Hematopoietic multipotent progenitor cell treated with erythropoietin and hydrocortisone succinate and interleukin-3 and kit ligand, for 8 days (in vitro differentiated cells): ENCODE results near the gene TP63.

ENCODE experiments used
- DNase-seq: peaks from one replicate; pipeline ENCODE4 v3.0.0-alpha.2; 2015

Gene TP63

GRCh38 chr3:189786479-189787064, 155.4 kb downstream of the TP63 start:
- no peak for DNase-seq

- DNase-seq, result no peak
These were observed 156.0 kb downstream of the TP63 start for GRCh38 chr3:189787191-189787590.

GRCh38 chr3:189787632-189788031, 156.4 kb downstream of the TP63 start:
- no peak for DNase-seq

- no peak for DNase-seq
These were observed 158.2 kb downstream of the TP63 start for GRCh38 chr3:189789432-189789831.

- DNase-seq, result no peak
These were observed 159.5 kb downstream of the TP63 start for GRCh38 chr3:189790658-189791057.

- DNase-seq, result no peak
These were observed 161.1 kb downstream of the TP63 start for GRCh38 chr3:189792046-189792929.

- no peak for DNase-seq
These were observed 163.3 kb downstream of the TP63 start for GRCh38 chr3:189794518-189794917.

GRCh38 chr3:189797103-189797750, 166.0 kb downstream of the TP63 start:
- DNase-seq, result no peak

- DNase-seq, result no peak
These were observed 168.2 kb downstream of the TP63 start for GRCh38 chr3:189799366-189799765.

- no peak for DNase-seq
These were observed 169.2 kb downstream of the TP63 start for GRCh38 chr3:189800436-189800835.

- no peak for DNase-seq
These were observed 172.1 kb downstream of the TP63 start for GRCh38 chr3:189803254-189803653.

- DNase-seq, result no peak
These were observed 174.3 kb downstream of the TP63 start for GRCh38 chr3:189805375-189806067.

- no peak for DNase-seq
These were observed 175.2 kb downstream of the TP63 start for GRCh38 chr3:189806171-189806951.

GRCh38 chr3:189808246-189809007, 177.2 kb downstream of the TP63 start:
- DNase-seq, result no peak

GRCh38 chr3:189809583-189809982, 178.4 kb downstream of the TP63 start:
- DNase-seq, result no peak

- no peak for DNase-seq
These were observed 181.7 kb downstream of the TP63 start for GRCh38 chr3:189812806-189813465.

GRCh38 chr3:189813647-189814240, 182.6 kb downstream of the TP63 start:
- DNase-seq, result no peak

GRCh38 chr3:189820365-189820720, 189.2 kb downstream of the TP63 start:
- no peak for DNase-seq

GRCh38 chr3:189821262-189821661, 190.1 kb downstream of the TP63 start:
- DNase-seq, result no peak

GRCh38 chr3:189822726-189823125, 191.5 kb downstream of the TP63 start:
- no peak for DNase-seq
